HG02840 (cell line): ENCODE measurements around the gene ARPC4.
A peak's percentile ranks its signal among the peaks of the same experiment; 100 is the strongest.
"Not testable (repeated sequence)": the region's sequence is repeated elsewhere in the genome, so short reads cannot be mapped to it uniquely, and the experiment has no call there.

Experiments
- ATAC-seq: cut with Tn5 transposase; IDR thresholded peaks from one replicate; pipeline ENCODE4 v1.9.1; 2021; ENCODE audit warnings: mild to moderate bottlenecking, moderate library complexity, moderate number of reproducible peaks; ENCODE audit not compliant: unreplicated experiment, low FRiP score

Gene ARPC4

GRCh38 chr3:9769426-9770275 is 23.2 kb upstream of the ARPC4 start, which contains the start of gene CAMK1:
Gene CAMK1, minus strand, starts transcription at chr3:9769947. Its CDS starts 2,198 bp downstream, at chr3:9767749.
- ATAC-seq, result peak; percentile 64

- no peak for ATAC-seq
Observed at GRCh38 chr3:9770276-9770812, 22.5 kb upstream of the ARPC4 start.

GRCh38 chr3:9771007-9771406 is 21.9 kb upstream of the ARPC4 start:
- ATAC-seq, result not testable (repeated sequence)

GRCh38 chr3:9776896-9777693 is 15.8 kb upstream of the ARPC4 start:
- ATAC-seq, result no peak

- no peak for ATAC-seq
Observed at GRCh38 chr3:9777694-9778021, 15.2 kb upstream of the ARPC4 start.

- ATAC-seq, result no peak
Observed at GRCh38 chr3:9778143-9779074, 14.5 kb upstream of the ARPC4 start.

GRCh38 chr3:9779075-9779593 is 13.7 kb upstream of the ARPC4 start:
- ATAC-seq, result no peak

GRCh38 chr3:9779721-9780457 is 13.0 kb upstream of the ARPC4 start:
- ATAC-seq, result no peak

- ATAC-seq, result no peak
Observed at GRCh38 chr3:9780458-9780812, 12.4 kb upstream of the ARPC4 start.

GRCh38 chr3:9780910-9781309 is 12.0 kb upstream of the ARPC4 start:
- no peak for ATAC-seq

GRCh38 chr3:9781551-9781950 is 11.3 kb upstream of the ARPC4 start:
- ATAC-seq, result no peak

GRCh38 chr3:9781978-9782603 is 10.8 kb upstream of the ARPC4 start:
- no peak for ATAC-seq

GRCh38 chr3:9782770-9783169 is 10.1 kb upstream of the ARPC4 start:
- ATAC-seq, result no peak

GRCh38 chr3:9783954-9784353 is 8.9 kb upstream of the ARPC4 start:
- ATAC-seq, result no peak

- ATAC-seq, result no peak
Observed at GRCh38 chr3:9784965-9785364, 7.9 kb upstream of the ARPC4 start.

GRCh38 chr3:9785602-9786001 is 7.3 kb upstream of the ARPC4 start:
- no peak for ATAC-seq

GRCh38 chr3:9786209-9786739 is 6.6 kb upstream of the ARPC4 start:
- no peak for ATAC-seq

- no peak for ATAC-seq
Observed at GRCh38 chr3:9786825-9787669, 5.8 kb upstream of the ARPC4 start.
